HepG2 (cell line): ENCODE data around the gene CCT7. TPM values are rescaled to one million over a fixed set of nuclear protein-coding genes. Genes with fewer than 3 reads are reported as not detected.

Source experiments
- ETV6 ChIP-seq: sonication (generic); formaldehyde crosslinking; conservative IDR thresholded peaks from 2 replicates; pipeline ENCODE4 v1.4.0; 2020; ENCODE audit warnings: missing genetic modification reagents
- FOXA3 ChIP-seq: IDR thresholded peaks from 2 replicates; pipeline ENCODE4 v1.6.1; 2016; ENCODE audit warnings: missing genetic modification reagents, missing compliant biosample characterization
- FOXM1 ChIP-seq: sonication (generic); formaldehyde crosslinking; IDR thresholded peaks from 2 replicates; pipeline ENCODE4 v1.5.0; 2020; ENCODE audit warnings: missing genetic modification reagents
- GABPB1 ChIP-seq: IDR thresholded peaks from 2 replicates; pipeline ENCODE4 v1.6.1; 2016; ENCODE audit warnings: mild to moderate bottlenecking, missing genetic modification reagents, moderate library complexity, missing compliant biosample characterization
- KDM6A ChIP-seq: IDR thresholded peaks from 2 replicates; pipeline ENCODE4 v1.6.1; 2016; ENCODE audit warnings: low read depth
- LCORL ChIP-seq, 2 experiments: fragments of 450-650 bp in 1 of 2; sonication (generic) in 1 of 2; formaldehyde crosslinking in 1 of 2; IDR thresholded peaks; 2 replicates each; pipeline versions ENCODE4 v1.5.0 to v1.6.1; 2017 to 2020; ENCODE audit warnings: antibody characterized with exemption in 1 of 2, missing genetic modification reagents in 1 of 2
- MXD4 ChIP-seq: IDR thresholded peaks from 2 replicates; pipeline ENCODE4 v1.6.1; 2016; ENCODE audit warnings: mild to moderate bottlenecking, missing biosample characterization, missing genetic modification reagents
- NR1H2 ChIP-seq: sonication (generic); formaldehyde crosslinking; IDR thresholded peaks from 2 replicates; pipeline ENCODE4 v1.8.1; 2022; ENCODE audit warnings: low read depth, missing genetic modification reagents, borderline replicate concordance
- SUZ12 ChIP-seq: fragments of 150-350 bp; IDR thresholded peaks from 2 replicates; pipeline ENCODE4 v1.6.1; 2014; ENCODE audit warnings: low read depth, low read length
- TAF1 ChIP-seq: sonication (generic); formaldehyde crosslinking; IDR thresholded peaks from 2 replicates; pipeline ENCODE4 v1.4.0; 2020; ENCODE audit warnings: missing genetic modification reagents
- THAP11 ChIP-seq: IDR thresholded peaks from 2 replicates; pipeline ENCODE4 v1.6.1; 2016; ENCODE audit warnings: missing biosample characterization, missing genetic modification reagents
- ZBTB38 ChIP-seq: sonication (generic); formaldehyde crosslinking; IDR thresholded peaks from 2 replicates; pipeline ENCODE4 v1.5.1; 2020; ENCODE audit warnings: mild to moderate bottlenecking, missing genetic modification reagents
- ZBTB7A ChIP-seq: sonication (generic); formaldehyde crosslinking; IDR thresholded peaks from 2 replicates; pipeline ENCODE4 v1.8.0; 2022; ENCODE audit warnings: mild to moderate bottlenecking, missing genetic modification reagents
- ZNF652 ChIP-seq: IDR thresholded peaks from 2 replicates; pipeline ENCODE4 v1.6.1; 2016; ENCODE audit warnings: low read depth, borderline replicate concordance
- ZNF782 ChIP-seq: sonication (generic); formaldehyde crosslinking; IDR thresholded peaks from 2 replicates; pipeline ENCODE4 v1.4.0; 2020; ENCODE audit warnings: missing genetic modification reagents, mild to moderate bottlenecking, borderline replicate concordance
- polyA plus RNA-seq, 8 experiments: library from polyadenylated mRNA; depleted of rRNA in 3 of 8; stranded (reverse) in 7 of 8; unstranded in 1 of 8; fragments of >200 nt; fragmentation: Illumina TruSeq in 4 of 8; extraction: Trizol in 4 of 8; gene quantifications; 2 replicates each; pipeline versions ENCODE4 v1.2.1 to v1.2.3, GENCODE V29; 2011 to 2016; ENCODE audit warnings: low read depth in 4 of 8, missing spikeins in 1 of 8, mixed read lengths in 1 of 8; ENCODE audit not compliant: insufficient read depth in 1 of 8
- total RNA-seq, 5 experiments: library from RNA; depleted of rRNA; stranded (reverse); fragments of >200 nt; fragmentation: Illumina TruSeq; extraction: Trizol; gene quantifications; 2 replicates each; pipeline ENCODE4 v1.2.3, GENCODE V29; 2016; ENCODE audit warnings: low read depth in 1 of 5
- TF ChIP-seq, protein P1 (sequence below): sonication (generic); formaldehyde crosslinking; IDR thresholded peaks from 2 replicates; pipeline ENCODE4 v1.4.0; 2020; ENCODE audit warnings: mild to moderate bottlenecking, missing genetic modification reagents
- TF ChIP-seq, protein P2 (sequence below): sonication (generic); formaldehyde crosslinking; IDR thresholded peaks from 2 replicates; pipeline ENCODE4 v1.4.0; 2020; ENCODE audit warnings: missing genetic modification reagents, low read depth, mild to moderate bottlenecking, borderline replicate concordance
- TF ChIP-seq, protein P3 (sequence below), 2 experiments: sonication (generic) in 1 of 2; formaldehyde crosslinking in 1 of 2; IDR thresholded peaks; 2 replicates each; pipeline versions ENCODE4 v1.5.1 to v1.6.1; 2011 to 2020; ENCODE audit warnings: borderline replicate concordance in 1 of 2, low read depth in 1 of 2, low read length in 1 of 2, mild to moderate bottlenecking in 1 of 2, missing genetic modification reagents in 1 of 2, moderate library complexity in 1 of 2
- TF ChIP-seq, protein P4 (sequence below): IDR thresholded peaks from 2 replicates; pipeline ENCODE4 v1.6.1; 2018; ENCODE audit warnings: missing genetic modification reagents, mild to moderate bottlenecking, missing compliant biosample characterization
- TF ChIP-seq, protein P5 (sequence below): fragments of 450-650 bp; IDR thresholded peaks from 2 replicates; pipeline ENCODE4 v1.6.1; 2016

The CCT7 gene
- total and polyA plus RNA-seq, 2 of the 13 experiments (the other 11 are each of a cell fraction or from before 2014, with no cell fraction given) = 347 to 517 TPM

DNA sequence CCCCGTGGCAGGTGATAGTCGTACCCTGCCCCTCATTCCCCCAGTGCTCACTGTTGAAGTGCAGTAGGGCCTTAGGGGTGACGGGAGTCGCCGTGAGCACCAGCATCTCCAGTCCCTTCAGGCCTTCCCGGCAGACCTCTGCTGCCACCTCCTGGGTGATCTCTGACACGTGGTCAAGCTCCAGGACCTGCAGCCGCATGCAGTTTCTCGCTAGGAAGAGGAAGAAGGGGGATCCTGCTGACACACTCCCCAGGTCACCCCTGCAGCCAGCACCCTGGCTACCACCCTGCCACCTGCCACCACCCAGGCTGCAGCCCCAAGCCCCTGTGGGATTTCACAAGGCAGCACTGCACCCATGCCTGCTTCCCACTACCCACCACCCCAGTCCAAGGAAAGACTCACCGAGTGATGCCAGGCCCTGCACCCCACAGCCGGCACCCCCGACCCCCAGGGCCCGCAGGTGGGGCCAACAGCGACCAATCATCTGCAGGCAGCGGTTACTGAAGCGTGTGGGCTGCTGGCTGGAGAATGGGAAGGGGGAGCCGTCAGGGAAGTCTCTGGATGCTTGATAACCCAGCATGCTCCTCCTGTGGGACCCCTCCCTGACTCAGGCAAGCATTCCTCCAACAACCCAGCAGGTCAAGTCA, 26.4 kb downstream of the CCT7 start (continued):
- 0 out of 2 replicates have a peak, but pooled peaks have one; percentile 36 for TF ChIP-seq THAP11 (CRISPR knock-in tag)
- peak; percentile 81; the same call in 1 of the 2 replicates for TF ChIP-seq MXD4
- peak; percentile 62; the same call in 1 of the 2 replicates for TF ChIP-seq NR1H2 (CRISPR knock-in tag)
- peak; percentile 92 for TF ChIP-seq ZBTB38
- peak; percentile 16; the same call in 1 of the 2 replicates for TF ChIP-seq ZBTB7A (CRISPR knock-in tag)
- no peak for TF ChIP-seq SUZ12
- no peak for TF ChIP-seq FOXM1
- TF ChIP-seq KDM6A (CRISPR knock-in tag) = no peak
- TF ChIP-seq, protein P1, sequence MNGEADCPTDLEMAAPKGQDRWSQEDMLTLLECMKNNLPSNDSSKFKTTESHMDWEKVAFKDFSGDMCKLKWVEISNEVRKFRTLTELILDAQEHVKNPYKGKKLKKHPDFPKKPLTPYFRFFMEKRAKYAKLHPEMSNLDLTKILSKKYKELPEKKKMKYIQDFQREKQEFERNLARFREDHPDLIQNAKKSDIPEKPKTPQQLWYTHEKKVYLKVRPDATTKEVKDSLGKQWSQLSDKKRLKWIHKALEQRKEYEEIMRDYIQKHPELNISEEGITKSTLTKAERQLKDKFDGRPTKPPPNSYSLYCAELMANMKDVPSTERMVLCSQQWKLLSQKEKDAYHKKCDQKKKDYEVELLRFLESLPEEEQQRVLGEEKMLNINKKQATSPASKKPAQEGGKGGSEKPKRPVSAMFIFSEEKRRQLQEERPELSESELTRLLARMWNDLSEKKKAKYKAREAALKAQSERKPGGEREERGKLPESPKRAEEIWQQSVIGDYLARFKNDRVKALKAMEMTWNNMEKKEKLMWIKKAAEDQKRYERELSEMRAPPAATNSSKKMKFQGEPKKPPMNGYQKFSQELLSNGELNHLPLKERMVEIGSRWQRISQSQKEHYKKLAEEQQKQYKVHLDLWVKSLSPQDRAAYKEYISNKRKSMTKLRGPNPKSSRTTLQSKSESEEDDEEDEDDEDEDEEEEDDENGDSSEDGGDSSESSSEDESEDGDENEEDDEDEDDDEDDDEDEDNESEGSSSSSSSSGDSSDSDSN = peak; percentile 37; the same call in 1 of the 2 replicates
- TF ChIP-seq TAF1 (CRISPR knock-in tag) = no peak; the same call in 1 of the 2 replicates
- no peak for TF ChIP-seq ZNF652 (CRISPR knock-in tag)
- no peak for TF ChIP-seq LCORL (IDR thresholded peaks at IDR 0.05)
- peak; percentile 79 for TF ChIP-seq LCORL (CRISPR knock-in tag; IDR thresholded peaks at IDR 0.05)
- TF ChIP-seq, protein P2, sequence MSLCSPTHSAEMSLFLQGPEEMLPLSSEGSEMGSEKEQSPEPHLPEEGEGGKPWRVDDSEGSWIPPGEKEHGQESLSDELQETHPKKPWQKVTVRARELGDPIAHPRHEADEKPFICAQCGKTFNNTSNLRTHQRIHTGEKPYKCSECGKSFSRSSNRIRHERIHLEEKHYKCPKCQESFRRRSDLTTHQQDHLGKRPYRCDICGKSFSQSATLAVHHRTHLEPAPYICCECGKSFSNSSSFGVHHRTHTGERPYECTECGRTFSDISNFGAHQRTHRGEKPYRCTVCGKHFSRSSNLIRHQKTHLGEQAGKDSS = peak; percentile 32; the same call in 1 of the 2 replicates
- TF ChIP-seq ZNF782 (CRISPR knock-in tag) = 0 out of 2 replicates have a peak, but pooled peaks have one; percentile 41
- 0 out of 2 replicates have a peak, but pooled peaks have one; percentile 16 for TF ChIP-seq ETV6 (CRISPR knock-in tag)
- TF ChIP-seq, protein P3, sequence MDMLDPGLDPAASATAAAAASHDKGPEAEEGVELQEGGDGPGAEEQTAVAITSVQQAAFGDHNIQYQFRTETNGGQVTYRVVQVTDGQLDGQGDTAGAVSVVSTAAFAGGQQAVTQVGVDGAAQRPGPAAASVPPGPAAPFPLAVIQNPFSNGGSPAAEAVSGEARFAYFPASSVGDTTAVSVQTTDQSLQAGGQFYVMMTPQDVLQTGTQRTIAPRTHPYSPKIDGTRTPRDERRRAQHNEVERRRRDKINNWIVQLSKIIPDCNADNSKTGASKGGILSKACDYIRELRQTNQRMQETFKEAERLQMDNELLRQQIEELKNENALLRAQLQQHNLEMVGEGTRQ (IDR thresholded peaks at IDR 0.05; ENCODE audit: low read depth, low read length) = 0 out of 2 replicates have a peak, but pooled peaks have one; percentile 14
- TF ChIP-seq, protein P3 (CRISPR knock-in tag; IDR thresholded peaks at IDR 0.05; ENCODE audit: borderline replicate concordance) = no peak
- 0 out of 2 replicates have a peak, but pooled peaks have one; percentile 32 for TF ChIP-seq FOXA3 (CRISPR knock-in tag)
- peak; percentile 23; the same call in 1 of the 2 replicates for TF ChIP-seq GABPB1 (CRISPR knock-in tag)
- TF ChIP-seq, protein P4, sequence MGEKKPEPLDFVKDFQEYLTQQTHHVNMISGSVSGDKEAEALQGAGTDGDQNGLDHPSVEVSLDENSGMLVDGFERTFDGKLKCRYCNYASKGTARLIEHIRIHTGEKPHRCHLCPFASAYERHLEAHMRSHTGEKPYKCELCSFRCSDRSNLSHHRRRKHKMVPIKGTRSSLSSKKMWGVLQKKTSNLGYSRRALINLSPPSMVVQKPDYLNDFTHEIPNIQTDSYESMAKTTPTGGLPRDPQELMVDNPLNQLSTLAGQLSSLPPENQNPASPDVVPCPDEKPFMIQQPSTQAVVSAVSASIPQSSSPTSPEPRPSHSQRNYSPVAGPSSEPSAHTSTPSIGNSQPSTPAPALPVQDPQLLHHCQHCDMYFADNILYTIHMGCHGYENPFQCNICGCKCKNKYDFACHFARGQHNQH (CRISPR knock-in tag) = 0 out of 2 replicates have a peak, but pooled peaks have one; percentile 25
- TF ChIP-seq, protein P5, sequence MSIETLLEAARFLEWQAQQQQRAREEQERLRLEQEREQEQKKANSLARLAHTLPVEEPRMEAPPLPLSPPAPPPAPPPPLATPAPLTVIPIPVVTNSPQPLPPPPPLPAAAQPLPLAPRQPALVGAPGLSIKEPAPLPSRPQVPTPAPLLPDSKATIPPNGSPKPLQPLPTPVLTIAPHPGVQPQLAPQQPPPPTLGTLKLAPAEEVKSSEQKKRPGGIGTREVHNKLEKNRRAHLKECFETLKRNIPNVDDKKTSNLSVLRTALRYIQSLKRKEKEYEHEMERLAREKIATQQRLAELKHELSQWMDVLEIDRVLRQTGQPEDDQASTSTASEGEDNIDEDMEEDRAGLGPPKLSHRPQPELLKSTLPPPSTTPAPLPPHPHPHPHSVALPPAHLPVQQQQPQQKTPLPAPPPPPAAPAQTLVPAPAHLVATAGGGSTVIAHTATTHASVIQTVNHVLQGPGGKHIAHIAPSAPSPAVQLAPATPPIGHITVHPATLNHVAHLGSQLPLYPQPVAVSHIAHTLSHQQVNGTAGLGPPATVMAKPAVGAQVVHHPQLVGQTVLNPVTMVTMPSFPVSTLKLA = peak; percentile 63
